CD4-positive, alpha-beta T cell treated with Interleukin-17A for 4 hours (primary cell): ENCODE data around the gene STOML2.
"Not testable (repeated sequence)": the region's sequence is repeated elsewhere in the genome, so short reads cannot be mapped to it uniquely, and the experiment has no call there.

ENCODE experiments used
- DNase-seq: peaks from one replicate; pipeline ENCODE4 v3.0.0-alpha.2; 2020; ENCODE audit warnings: mixed read lengths

The STOML2 gene, protein sequence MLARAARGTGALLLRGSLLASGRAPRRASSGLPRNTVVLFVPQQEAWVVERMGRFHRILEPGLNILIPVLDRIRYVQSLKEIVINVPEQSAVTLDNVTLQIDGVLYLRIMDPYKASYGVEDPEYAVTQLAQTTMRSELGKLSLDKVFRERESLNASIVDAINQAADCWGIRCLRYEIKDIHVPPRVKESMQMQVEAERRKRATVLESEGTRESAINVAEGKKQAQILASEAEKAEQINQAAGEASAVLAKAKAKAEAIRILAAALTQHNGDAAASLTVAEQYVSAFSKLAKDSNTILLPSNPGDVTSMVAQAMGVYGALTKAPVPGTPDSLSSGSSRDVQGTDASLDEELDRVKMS

DNA sequence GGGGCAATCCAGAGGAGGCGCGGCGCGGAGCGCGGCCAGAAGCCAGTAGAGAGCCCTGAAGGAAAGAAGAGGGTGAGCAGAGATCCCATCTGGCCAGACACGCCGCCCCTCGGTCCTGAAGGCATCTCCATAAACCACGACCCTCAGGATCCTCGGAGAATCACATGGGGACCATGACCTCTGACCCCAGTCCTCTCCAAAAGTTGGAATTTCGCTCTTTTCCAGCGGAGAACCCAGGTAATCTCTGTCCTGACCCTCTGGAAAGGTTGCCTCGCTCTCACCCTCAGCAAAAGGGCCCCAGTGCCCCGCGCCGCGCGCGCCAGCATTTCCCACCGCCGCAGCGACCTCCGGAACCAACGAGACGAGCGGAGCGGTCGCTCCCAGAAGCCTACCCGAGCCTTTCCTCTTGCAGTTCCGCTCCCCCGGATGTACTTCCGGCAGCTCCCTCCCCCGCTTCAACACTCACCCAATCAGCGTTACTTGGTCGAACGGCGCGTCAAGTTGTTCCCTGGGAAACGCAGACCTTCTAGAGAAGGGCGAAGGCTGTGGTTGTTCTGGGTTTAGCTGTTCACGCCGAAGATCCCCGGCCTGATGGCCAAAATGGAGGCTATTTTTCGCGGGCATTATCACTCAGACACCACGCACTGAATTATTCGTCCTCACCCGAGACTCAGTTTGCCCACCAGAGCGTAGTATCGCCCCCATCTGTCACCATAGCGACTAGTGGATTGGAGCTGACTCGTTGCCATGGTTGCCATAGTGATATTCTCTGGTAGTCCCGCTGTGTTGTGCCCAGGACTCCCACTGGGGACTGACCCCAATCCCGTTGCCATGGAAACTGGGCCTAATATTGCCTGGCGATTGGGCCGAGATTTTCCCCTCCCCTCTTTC, at the start of gene STOML2:
TSS of gene STOML2 (minus strand) at position 363 of the 891 bp plus-strand sequence. CDS start at position 326, 37 bp downstream.
- DNase-seq, result peak; percentile 92

DNA sequence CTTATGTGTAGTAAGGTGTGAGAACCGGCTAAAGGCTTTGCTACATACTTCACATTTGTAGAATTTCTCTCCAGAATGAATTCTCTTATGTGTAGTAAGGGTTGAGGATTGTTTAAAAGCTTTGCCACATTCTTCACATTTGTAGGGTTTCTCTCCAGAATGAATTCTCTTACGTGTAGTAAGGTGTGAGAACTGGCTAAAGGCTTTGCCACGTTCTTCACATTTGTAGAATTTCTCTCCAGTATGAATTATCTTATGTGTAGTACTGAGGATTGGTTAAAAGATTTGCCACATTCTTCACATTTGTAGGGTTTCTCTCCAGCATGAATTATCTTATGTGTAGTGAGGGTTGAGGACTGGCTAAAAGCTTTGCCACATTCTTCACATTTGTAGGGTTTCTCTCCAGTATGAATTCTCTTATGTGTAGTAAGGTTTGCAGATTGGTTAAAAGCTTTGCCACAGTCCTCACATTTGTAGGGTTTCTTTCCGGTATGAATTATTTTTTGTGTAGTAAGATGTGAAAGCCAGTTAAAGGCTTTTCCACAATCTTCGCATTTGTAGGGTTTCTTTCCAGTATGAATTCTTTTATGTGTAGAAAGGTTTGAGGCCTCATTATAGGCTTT, 45.1 kb upstream of the STOML2 start:
- DNase-seq, result not testable (repeated sequence)

DNA sequence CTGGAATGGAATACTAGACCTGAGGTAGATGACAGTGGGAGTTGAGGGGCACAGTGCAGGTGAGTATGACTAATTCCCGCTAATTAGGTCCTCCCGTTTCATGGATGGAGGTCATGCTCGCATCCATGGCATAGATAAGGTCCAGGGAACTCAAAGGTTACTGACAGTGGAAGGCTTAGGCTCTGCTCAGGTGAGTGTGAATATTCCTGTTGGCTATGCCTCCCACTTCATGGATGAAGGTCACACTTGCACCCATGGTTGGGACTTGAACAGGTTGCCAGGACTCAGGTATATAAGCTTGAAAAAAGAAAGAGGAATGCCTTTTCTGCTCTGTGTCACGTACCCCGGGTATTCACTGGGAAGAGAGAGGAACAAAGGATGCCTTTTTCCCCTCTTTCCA, 39.1 kb upstream of the STOML2 start:
- no peak for DNase-seq

DNA sequence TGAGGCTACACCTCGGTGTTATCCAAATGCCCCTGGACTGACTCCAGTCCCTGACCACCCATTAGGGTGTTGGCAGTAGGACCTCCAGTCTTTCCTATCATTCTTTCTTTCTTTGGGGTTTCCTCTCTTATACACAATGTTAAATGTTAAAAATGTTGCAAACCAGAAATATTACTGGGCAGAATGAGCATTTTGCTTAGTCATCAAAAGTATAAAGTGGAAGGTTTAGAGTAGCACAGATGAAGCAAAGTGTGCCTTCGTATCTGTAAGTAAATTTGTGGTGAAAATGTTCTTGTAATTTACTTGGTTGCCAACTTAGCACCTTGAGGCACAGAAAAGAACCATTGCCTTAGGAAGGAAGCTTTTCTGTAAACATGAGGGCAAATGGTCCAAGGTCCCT, 37.2 kb upstream of the STOML2 start:
- no peak for DNase-seq

DNA sequence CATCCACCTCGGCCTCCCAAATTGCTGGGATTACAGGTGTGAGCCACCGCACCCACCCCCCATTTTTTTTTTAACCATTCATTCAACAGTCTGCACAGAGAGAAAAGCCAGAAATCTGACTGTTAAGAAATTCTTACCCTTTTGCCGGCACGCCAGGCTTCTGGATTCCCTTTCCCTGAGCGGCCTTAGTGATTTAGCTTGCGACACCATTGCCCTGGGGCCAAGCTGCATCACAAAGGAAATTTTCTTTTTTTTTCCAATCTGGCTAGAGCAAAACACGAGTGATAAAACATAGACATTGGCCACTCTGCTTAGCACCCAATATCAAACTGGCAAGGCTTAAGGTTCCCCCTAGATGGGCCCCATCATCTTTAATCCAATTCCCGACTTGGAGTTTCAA, 33.9 kb upstream of the STOML2 start:
- DNase-seq, result no peak

DNA sequence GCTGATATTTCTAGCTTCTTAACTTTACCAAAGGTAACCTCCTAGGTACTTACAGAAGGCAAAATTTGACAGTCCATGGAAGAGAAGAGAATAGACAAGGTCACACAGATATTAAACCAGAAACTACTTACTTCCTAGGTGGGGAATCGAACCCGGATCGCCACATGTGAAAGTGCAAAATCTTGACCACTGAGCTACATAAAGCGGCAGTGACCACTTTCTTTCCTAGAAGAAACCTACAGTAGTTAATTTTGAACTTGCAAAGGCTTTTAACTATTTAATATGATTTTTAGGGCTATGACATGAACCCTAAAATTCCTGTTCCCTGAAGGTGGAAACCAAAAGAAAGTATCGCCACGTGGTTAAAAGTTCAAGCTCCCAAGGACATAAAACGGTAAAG, 33.1 kb upstream of the STOML2 start:
- DNase-seq, result no peak

DNA sequence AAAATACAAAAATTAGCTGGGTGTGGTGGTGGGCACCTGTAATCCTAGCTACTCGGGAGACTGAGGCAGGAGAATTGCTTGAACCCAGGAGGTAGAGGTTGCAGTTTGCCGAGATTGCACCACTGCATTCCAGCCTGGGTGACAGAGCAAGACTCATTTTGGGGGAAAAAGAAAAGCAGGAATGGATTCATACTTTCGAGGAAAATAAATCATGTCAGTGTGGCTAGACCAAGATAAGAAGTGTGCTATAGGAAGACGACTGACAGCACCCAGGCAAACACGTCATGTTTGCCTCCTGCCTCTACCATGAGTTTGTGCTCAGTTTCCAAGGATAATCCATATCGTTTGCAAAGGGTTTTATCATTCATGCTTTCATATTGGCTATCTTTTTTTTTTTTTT, 32.0 kb upstream of the STOML2 start:
- no peak for DNase-seq

DNA sequence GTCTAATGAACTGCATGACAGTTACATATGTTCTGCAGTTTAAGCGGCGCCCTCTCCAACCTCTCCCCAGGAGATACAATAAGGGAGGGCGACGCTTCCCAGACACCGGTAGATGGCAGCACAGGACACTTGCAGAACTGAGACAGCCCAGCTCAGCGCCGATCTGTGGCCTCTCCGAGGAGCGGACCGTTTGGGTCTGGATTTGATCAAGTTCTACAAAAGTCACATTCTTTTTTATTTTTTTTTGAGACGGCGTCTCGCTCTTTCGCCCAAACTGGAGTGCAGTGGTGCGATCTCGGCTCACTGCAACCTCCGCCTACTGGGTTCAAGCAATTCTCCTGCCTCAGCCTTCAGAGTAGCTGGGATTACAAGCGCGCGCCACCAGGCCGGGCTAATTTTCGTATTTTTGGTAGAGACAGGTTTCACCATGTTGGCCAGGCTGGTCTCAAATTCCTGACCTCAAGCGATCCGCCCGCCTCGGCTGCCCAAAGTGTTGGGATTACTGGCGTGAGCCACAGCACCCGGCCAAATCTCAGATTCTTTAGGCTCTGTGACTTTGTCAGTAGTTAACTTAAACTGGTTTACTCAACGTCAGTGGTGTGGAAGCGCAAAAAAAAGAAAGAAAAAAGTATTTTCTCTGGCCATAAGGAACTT, 14.1 kb upstream of the STOML2 start:
- DNase-seq, result peak; percentile 94

DNA sequence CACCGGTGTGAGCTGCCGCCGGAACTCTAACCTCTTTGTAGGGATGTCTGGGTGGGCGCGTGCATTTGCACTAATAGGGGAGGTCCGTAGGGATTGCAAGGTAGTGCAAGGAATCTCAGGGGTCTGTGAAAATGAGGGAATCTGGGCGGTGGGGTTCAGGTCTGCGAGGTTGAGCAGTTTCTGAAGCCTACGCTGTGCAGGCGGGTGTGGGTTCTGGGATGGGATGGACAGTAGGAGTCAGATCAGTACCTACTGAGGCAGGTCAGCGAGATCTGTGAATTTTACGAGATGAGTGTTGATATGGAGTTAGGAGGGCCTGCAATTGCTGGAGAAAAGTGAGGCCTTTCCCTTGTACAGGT, 13.6 kb upstream of the STOML2 start:
- DNase-seq, result no peak

DNA sequence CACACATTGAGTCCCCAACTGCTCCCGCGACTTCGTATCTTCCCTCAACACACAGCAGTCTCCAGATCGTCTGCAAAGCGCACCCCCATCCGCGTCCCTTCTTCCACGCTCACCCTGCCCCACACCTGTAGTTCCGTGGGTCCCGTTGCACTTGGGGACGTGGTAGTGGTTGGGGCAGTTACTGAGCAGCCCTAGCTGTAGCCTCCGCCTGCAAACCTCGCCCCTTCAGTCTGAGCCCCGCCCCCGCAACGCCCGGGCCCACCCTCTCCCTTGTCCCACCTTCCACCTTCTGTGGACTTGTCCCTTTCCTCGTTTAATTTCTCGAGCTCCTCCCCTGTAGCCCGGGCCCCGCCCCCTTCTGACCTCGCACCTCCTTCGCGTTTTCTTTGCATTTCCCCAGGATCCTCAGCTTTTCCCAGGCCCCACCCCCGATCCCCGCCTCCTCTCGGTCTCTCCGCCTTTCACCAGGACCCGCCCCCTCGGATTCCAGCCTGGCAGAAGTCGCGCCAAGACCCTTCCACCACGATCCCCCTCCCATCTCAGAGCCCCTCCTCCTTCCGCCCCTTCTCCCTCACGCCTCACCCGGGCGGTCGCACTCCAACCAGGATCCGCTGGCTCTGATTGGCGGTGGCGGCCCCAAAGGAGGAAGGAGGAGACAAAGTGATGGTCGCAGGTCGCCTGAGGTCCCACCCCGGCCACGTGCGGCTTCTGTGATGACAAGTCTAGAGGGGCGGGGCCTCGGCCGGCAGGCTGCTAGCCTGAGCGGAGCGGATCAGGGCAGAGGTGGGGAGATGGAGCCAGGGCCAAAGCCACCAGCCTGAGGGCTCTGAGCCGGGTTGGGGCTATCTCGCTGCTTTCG, 13.0 kb upstream of the STOML2 start, which contains the start of gene ATOSB:
TSS of gene ATOSB (minus strand) at position 183 of the 859 bp plus-strand sequence. CDS start 7,588 bp downstream, outside the sequence.
- DNase-seq, result peak; percentile 96

DNA sequence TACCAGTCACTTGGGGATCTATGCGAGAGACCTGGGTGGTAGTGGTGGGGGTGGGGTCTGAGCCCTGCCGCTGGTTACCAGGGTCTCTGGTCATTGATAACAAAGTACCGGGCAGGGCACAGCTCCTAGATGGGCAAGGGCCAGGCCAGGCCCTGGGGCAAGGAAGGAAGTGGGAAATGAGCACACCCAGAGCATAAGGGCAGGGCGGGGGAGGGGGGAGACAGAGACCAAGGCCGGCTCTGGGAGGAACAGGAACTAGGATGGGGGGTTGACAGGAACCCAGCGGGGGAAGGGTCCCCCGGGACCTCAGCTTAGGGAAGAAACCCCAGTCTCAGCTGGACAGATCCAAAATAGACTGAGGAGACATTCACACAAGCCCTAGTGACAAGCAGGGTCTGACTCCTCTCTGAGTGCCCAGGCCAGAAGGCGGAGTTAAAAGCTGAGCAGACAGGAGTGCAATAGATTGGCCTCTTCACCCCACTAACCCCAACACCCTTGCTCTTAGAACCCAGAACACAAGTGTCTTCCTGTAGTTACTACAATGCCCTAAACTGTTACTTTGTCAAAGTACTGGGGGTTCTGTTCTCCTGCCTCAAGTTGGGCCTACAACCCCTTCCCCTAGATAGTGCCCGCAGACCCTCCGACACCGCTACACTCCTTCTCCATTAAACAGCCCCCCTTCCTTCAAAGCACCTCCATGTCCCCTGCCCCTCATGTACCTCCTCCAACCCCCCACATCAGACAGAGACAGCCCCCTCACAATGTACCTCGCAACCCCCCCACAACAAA, 12.1 kb upstream of the STOML2 start:
- peak; percentile 43 for DNase-seq

DNA sequence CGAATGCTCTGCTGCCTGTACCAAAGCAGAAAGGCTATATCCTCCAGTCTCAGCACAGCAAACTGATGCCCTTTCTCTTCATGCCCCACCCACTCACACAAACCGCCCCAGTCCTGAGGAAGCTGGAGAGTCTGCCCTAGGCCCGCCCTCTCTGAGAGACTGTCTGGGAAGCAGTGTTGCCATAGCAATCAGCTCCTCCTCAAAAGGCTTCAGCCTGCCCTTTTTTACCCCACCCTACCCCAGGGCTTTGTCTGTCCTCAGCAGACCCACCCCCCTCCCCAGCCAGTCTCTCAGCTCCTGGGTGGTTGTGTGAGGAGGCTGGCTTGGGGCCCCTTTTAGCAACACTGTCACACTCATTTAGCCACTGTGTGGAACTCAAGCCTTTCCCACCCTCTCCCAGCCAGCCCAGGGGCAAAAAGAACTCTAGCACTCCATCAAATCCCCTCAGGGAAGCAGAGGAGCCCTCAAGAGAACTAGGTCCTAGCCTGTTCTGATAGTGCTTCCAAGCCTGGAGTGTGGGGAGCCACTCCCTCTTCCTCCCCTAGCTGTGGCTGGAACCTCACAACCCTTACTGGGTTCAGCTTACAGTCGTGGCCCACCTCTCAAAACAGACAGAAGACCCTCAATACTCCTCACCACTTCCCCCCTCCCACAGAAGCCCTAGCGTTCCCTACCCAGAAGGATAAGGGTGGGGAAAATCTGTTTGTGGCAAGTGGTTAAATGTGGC, 11.3 kb upstream of the STOML2 start:
- peak; percentile 87 for DNase-seq

DNA sequence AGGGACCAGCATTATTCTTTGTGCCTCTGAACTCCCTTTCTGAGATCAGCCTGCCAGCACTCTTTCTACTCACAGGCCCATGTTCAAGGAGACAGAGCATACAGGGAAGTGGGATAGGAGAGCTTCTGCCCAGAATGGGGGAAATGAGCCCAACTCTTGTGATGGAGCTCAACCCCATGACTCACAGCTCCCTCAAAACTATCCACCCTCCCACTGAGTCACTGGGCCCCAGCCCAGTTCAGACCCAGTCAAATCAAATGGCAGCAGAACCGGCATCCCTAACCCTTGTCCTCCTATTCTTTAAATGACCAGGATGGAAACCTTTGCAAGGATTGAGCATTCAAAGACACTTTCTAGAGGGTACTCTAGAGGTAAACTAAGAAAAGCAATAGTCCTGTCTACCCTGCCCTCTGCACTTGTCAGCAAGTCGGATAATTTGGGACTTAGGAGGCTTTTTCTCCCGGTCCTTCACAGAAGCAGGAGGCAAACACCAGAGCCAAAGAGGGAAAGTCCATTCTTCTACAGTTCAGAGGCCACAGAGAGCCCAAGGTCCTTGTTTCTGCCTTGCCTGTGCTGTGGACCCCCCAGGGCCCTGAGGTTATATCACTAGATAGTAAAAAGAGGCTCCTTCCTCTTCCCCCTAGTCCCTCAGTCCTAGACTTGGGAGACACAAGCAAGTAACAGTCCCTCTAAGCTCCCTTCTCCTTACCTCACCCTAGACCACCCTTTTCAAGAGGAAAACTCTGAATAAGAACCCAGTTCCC, 9.5 kb upstream of the STOML2 start:
- peak; percentile 54 for DNase-seq

DNA sequence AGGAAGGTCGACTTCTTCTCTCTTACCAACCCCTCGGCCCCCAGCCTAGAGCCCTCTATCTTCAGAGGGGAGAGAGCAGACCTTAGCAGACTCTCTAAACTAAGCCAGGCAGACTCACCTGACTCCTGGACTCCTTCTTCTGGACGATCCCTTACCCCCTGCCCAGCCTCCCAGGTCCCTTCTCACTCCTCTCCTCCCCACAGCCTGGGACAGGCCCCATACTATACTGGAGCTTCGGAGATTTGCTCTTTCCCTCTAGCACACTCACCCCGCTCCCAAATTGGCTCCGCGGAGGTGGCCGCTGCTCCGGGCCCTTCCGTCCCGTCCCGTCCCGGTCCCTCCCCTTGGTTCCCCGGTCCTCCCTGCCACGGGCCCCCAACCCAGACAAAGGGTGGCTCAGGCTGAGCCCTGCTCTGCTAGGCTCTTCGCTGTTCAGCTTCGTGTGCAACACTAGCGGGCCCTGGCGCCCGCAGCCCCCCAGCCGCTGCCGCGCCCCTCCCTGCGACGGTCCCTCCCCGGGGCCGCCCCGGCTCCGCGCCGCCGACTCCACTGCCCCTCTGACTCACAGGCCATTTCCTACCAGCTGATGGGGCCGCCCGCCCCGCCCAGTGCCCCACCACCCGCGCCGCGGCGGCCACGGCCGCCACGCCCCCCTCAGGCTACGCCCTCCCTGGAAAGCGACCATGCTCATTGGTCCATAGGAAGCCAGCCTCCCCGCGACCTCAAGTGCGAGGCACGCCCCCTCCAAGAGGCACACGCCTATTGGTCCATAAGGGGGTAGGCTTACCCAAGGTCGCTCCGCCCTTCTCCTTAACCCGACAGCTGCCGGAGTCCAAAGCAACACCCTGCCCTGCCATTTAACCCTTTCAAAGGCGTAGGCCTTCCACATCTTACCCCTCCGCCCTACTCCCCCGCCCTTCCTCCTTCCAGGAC, 8.3 kb upstream of the STOML2 start:
- DNase-seq, result peak; percentile 98

DNA sequence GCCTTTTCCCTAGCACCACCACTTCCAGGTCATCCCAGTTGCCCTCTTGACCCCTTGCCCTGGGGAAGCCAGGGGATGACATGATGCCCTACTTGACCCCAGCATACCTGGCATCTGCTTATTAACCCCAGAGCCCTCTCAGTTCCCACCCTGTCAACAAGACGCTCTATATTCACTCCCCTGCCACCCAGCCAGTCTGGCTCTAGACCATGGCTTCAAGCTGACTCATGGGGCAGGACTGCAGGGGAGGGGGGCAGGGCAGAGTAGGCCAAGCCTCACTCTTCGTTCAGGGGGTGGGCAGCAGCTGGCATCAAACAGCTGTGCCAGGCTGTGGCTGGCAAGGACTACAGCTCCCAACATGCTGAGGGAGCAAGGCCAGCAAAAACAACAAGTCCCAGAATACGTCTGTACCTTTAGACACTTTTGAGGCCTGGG, 7.4 kb upstream of the STOML2 start:
- peak; percentile 30 for DNase-seq

DNA sequence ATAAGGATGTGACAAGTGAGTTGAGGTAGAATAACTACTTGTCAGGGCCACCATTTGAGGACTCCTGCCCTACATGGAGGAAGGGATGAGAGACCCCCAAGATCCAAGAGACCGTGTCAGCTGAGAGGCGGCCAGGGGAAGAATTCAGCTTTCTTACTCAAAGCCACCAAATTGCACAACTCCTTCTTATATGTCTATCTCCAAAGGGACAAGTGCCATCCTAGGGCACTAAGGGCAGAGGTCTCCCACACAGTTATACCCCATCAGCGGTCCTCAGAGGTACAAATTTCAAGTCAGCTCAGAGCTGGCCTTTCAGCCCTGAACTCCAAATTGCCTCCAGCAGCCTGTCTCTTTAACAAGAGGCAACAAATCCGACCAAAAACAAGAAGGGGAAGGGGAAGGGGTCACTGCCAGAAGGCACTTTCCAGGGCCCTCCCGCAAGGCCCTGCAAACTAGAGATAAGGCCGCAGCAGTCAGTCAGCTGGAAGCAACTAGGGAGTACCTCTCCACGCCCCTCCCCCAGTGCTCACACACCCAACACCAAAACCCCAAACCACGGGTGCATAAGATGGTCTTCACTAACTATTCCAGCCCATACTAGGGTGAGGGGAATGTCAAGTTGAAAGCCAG, 6.1 kb upstream of the STOML2 start:
- DNase-seq, result no peak

DNA sequence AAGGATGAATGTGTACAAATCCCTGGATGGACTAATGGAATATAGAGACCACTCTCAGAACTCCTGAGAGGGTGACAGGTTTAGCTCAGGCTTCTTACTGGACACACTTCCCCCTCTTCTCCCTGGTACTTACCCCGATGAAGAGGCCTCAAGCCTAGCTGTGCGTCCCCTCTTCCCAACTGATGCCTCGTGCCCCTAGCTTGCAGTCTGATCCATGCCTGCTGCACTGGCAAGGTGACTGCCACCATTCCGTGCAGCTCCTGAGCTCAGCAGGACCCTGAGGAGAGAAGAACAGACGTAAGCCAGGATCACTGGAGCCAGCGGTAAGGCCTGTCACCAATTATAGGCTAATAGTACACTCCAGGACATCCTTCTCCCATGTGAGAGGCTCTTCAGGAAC, 5.5 kb upstream of the STOML2 start:
- no peak for DNase-seq
